Peyer's patch (tissue), 4 donors: ENCODE measurements around the gene PLA2G4C.

Source experiments
- POLR2A ChIP-seq, 2 donors: fragments of 450-650 bp; IDR thresholded peaks; one replicate each; pipeline ENCODE4 v1.5.1; 2017; ENCODE audit warnings: antibody characterized with exemption in 2 of 2, mild to moderate bottlenecking in 2 of 2, moderate library complexity in 2 of 2
- TF ChIP-seq, protein P1 (sequence below), 6 experiments: fragments of 450-650 bp in 4 of 6; fragments of 200-600 bp in 2 of 6; sonication (generic) in 1 of 6; IDR thresholded peaks; one replicate each; pipeline ENCODE4 v1.5.1; 2017 to 2019; ENCODE audit warnings: antibody characterized with exemption in 6 of 6, mild to moderate bottlenecking in 3 of 6, moderate library complexity in 1 of 6

DNA sequence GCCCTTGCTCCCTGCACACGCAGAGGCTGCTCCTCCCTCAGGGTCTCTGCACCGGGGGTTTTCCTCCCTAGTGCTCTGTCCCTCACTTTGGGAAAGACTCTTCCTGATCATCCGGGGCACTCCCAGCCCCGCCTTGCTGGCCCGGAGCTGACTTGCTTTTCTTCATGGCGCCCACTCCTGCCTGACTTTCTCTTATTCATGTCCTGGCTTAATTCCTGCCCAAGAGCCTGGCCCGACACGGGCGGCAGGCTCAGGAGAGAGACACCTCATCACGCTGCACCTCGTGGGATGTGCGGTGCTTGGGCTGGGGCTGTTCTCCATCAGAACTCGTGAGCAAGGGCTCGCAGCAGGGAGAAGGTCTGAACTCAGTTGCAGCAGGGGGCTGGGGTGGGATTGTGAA lies 11.8 kb upstream of the PLA2G4C start:
- TF ChIP-seq, protein P1, sequence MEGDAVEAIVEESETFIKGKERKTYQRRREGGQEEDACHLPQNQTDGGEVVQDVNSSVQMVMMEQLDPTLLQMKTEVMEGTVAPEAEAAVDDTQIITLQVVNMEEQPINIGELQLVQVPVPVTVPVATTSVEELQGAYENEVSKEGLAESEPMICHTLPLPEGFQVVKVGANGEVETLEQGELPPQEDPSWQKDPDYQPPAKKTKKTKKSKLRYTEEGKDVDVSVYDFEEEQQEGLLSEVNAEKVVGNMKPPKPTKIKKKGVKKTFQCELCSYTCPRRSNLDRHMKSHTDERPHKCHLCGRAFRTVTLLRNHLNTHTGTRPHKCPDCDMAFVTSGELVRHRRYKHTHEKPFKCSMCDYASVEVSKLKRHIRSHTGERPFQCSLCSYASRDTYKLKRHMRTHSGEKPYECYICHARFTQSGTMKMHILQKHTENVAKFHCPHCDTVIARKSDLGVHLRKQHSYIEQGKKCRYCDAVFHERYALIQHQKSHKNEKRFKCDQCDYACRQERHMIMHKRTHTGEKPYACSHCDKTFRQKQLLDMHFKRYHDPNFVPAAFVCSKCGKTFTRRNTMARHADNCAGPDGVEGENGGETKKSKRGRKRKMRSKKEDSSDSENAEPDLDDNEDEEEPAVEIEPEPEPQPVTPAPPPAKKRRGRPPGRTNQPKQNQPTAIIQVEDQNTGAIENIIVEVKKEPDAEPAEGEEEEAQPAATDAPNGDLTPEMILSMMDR (IDR thresholded peaks at IDR 0.05): no peak
- no peak for TF ChIP-seq POLR2A (IDR thresholded peaks at IDR 0.05)
